T-helper 2 cell treated with Interferon-gamma antibody and Interleukin-4, amounts not matched to agents 5 μg/mL and 100 μg/mL, for 36 hours (primary cell): ENCODE results near the gene MFAP1.

ENCODE experiments used
- DNase-seq: peaks from one replicate; pipeline ENCODE4 v3.0.0; 2021; ENCODE audit warnings: low spot score
- H3K27ac Mint-ChIP-seq: one replicate; pipeline ENCODE4 v1.8.0; 2021; ENCODE audit warnings: mild to moderate bottlenecking, mixed read lengths
- H3K27me3 Mint-ChIP-seq: one replicate; pipeline ENCODE4 v1.8.0; 2021; ENCODE audit warnings: low read depth, mixed read lengths
- H3K36me3 Mint-ChIP-seq: one replicate; pipeline ENCODE4 v1.8.0; 2021; ENCODE audit warnings: low read depth, mixed read lengths
- H3K4me1 Mint-ChIP-seq: one replicate; pipeline ENCODE4 v1.8.0; 2021; ENCODE audit warnings: low read depth, mixed read lengths
- H3K4me3 Mint-ChIP-seq: one replicate; pipeline ENCODE4 v1.8.0; 2022; ENCODE audit warnings: mild to moderate bottlenecking, moderate library complexity, mixed read lengths
- H3K9me3 Mint-ChIP-seq: one replicate; pipeline ENCODE4 v1.8.0; 2021; ENCODE audit warnings: mixed read lengths

The MFAP1 gene

GRCh38 chr15:43776101-43776717 is 48.3 kb downstream of the MFAP1 start:
- Mint-ChIP-seq H3K4me1 (peaks cover 15% of the 10 kb centered on the region), H3K9me3 (no peaks in the 10 kb centered on the region), H3K4me3 (peak overlapping the region; percentile 93), H3K36me3 (peaks cover 20% of the 10 kb centered on the region), H3K27ac (no peak overlapping the region), H3K27me3 (peaks cover 11% of the 10 kb centered on the region)
- no peak for DNase-seq

DNA sequence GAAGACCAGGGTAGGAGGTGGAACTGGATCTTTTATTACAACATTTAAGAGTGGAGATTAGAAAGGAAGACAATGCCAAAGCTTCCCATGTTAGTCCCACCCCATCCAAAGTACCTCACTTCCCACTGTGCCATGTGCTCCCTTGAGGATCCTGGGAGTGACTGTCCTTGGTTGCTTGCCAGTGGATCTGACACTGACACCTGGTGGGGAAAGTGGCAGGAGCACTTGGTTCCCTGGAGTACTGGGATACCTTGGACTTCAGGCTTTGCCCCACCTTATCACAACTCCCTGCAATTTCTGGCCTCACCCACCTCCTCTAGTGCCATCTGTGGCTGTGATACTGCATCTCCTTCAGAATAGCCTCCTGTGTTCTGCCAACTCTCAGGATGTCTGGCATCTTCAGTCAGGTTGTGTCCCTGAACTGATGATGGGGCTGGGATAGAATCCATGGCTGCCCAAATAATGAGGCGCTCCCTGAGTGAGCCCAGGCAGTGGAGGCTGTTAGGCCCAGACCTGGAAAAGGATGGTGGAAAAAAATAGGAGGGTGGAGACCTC is 49.0 kb downstream of the MFAP1 start:
- Mint-ChIP-seq H3K27me3 (peaks cover 9% of the 10 kb centered on the region), H3K4me1 (peaks cover 15% of the 10 kb centered on the region), H3K27ac (peak overlapping the region; percentile 42), H3K36me3 (peaks cover 25% of the 10 kb centered on the region), H3K4me3 (no peak overlapping the region), H3K9me3 (no peaks in the 10 kb centered on the region)
- DNase-seq = no peak

- Mint-ChIP-seq H3K9me3 (no peaks in the 10 kb centered on the region), H3K4me1 (peaks cover 15% of the 10 kb centered on the region), H3K36me3 (peaks cover 39% of the 10 kb centered on the region), H3K27me3 (peaks cover 4% of the 10 kb centered on the region), H3K27ac (no peak overlapping the region), H3K4me3 (no peak overlapping the region)
- no peak for DNase-seq
These were observed 50.4 kb downstream of the MFAP1 start for GRCh38 chr15:43774062-43774461.

DNA sequence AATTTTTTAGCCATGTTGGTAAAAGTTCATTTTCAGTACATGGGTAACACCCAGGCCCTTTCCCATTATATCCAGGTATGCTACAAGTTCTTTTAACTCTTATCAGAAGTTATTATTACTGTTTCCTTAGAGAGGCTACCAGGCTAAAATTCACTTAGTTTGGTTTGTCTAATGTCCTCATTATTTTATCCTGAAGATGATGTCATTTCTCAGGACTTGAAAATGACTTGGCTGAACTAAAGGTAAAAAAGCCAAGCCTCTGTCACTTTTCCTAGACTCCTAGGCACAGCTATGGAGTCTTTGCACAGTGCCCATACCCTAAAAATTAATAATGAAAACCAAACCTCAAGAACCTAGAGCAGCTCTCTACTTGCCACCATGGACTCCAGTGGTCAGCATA is 51.9 kb downstream of the MFAP1 start:
- H3K36me3 Mint-ChIP-seq = peaks cover 53% of the 10 kb centered on the region
- no peak for DNase-seq

GRCh38 chr15:43771816-43772215 is 52.7 kb downstream of the MFAP1 start:
- no peak for DNase-seq
- Mint-ChIP-seq H3K27ac (no peak overlapping the region), H3K36me3 (peaks cover 54% of the 10 kb centered on the region), H3K4me3 (no peak overlapping the region), H3K27me3 (no peaks in the 10 kb centered on the region), H3K9me3 (no peaks in the 10 kb centered on the region), H3K4me1 (peaks cover 7% of the 10 kb centered on the region)

More for the DNA sequence above, 51.9 kb downstream of the MFAP1 start:
- no peaks in the 10 kb centered on the region for H3K27me3 Mint-ChIP-seq
- H3K4me3 Mint-ChIP-seq = no peak overlapping the region
- H3K27ac Mint-ChIP-seq = no peak overlapping the region
- peaks cover 11% of the 10 kb centered on the region for H3K4me1 Mint-ChIP-seq
- no peaks in the 10 kb centered on the region for H3K9me3 Mint-ChIP-seq

DNA sequence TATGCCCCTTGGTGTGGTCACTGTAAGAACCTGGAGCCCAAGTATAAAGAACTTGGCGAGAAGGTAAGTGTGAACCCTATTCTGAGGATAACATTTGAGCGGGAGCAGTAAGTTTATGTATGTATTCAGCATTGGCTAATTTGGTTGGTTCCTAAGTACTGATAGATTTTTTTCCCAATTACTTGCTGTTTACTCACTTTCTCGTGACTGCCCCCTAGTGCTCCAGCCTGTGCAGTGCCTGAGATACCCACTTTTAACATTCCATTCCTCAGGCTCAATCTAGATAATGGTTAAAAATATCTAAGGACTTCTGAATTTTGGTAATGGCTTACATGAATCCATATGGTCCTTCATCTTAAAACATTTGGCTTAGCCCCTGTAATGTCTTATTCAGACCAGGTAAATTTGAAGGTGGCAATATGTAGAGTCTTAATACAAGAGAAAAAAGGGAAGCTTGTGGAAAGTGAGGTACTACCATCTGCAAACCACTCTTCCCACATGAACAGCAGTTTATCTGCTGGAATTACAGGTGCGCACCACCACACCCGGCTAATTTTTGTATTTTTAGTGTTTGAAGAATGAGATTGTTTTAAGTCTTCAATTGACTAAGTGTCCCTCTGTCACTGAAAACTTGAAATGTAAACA is 54.8 kb downstream of the MFAP1 start:
- Mint-ChIP-seq H3K4me3 (no peak overlapping the region), H3K27me3 (no peaks in the 10 kb centered on the region), H3K27ac (peak overlapping the region; percentile 41), H3K9me3 (no peaks in the 10 kb centered on the region), H3K36me3 (peaks cover 72% of the 10 kb centered on the region), H3K4me1 (peaks cover 1% of the 10 kb centered on the region)
- no peak for DNase-seq

GRCh38 chr15:43763819-43764446 is 60.6 kb downstream of the MFAP1 start:
- no peak for DNase-seq
- H3K27me3 Mint-ChIP-seq = no peaks in the 10 kb centered on the region
- no peak overlapping the region for H3K27ac Mint-ChIP-seq
- no peaks in the 10 kb centered on the region for H3K9me3 Mint-ChIP-seq
- peaks cover 65% of the 10 kb centered on the region for H3K36me3 Mint-ChIP-seq
- no peak overlapping the region for H3K4me3 Mint-ChIP-seq
- no peaks in the 10 kb centered on the region for H3K4me1 Mint-ChIP-seq

DNA sequence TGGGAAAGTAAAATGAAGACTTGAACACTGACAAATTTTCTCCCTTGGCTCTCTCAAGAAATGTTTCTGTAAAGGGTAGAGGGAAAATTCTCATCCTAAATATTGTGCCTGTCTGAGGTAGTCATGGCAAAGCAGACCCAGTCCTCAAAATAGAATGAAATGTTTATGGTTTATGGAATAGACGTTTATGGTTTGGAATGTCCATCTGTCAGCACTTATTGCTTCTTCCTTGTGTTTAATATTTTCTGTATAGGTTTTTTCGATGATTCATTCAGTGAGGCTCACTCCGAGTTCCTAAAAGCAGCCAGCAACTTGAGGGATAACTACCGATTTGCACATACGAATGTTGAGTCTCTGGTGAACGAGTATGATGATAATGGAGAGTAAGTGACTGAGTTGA is 61.7 kb downstream of the MFAP1 start:
- Mint-ChIP-seq H3K36me3 (peaks cover 59% of the 10 kb centered on the region), H3K27ac (no peak overlapping the region), H3K9me3 (no peaks in the 10 kb centered on the region), H3K4me3 (no peak overlapping the region), H3K4me1 (no peaks in the 10 kb centered on the region), H3K27me3 (no peaks in the 10 kb centered on the region)
- DNase-seq = no peak
